Stimulated activated CD8-positive, alpha-beta memory T cell treated with anti-CD3 and anti-CD28 coated beads, Interleukin-15, amount 100 ng/mL, for 1 hour (primary cell): ENCODE data around the gene AKT3.
"Not testable (repeated sequence)": the region's sequence is repeated elsewhere in the genome, so short reads cannot be mapped to it uniquely, and the experiment has no call there.

Experiments used
- DNase-seq: peaks from one replicate; pipeline ENCODE4 v3.0.0-alpha.2; 2020; ENCODE audit warnings: low read depth

The AKT3 gene

GRCh38 chr1:243783714-243784113, 66.3 kb downstream of the AKT3 start:
- no peak for DNase-seq

GRCh38 chr1:243772361-243773050, 77.5 kb downstream of the AKT3 start:
- DNase-seq: not testable (repeated sequence)

GRCh38 chr1:243770860-243771259, 79.2 kb downstream of the AKT3 start:
- no peak for DNase-seq

- no peak for DNase-seq
Measured at GRCh38 chr1:243765676-243766075, 84.4 kb downstream of the AKT3 start.

- DNase-seq: no peak
Measured at GRCh38 chr1:243763806-243764205, 86.2 kb downstream of the AKT3 start.

- no peak for DNase-seq
Measured at GRCh38 chr1:243758647-243759046, 91.4 kb downstream of the AKT3 start.

- DNase-seq: no peak
Measured at GRCh38 chr1:243756529-243756928, 93.5 kb downstream of the AKT3 start.

GRCh38 chr1:243754348-243754747, 95.7 kb downstream of the AKT3 start:
- no peak for DNase-seq

GRCh38 chr1:243751506-243751905, 98.5 kb downstream of the AKT3 start:
- no peak for DNase-seq

GRCh38 chr1:243748706-243749283, 101.2 kb downstream of the AKT3 start:
- no peak for DNase-seq

GRCh38 chr1:243748227-243748626, 101.8 kb downstream of the AKT3 start:
- DNase-seq: no peak

- DNase-seq: no peak
Measured at GRCh38 chr1:243746751-243747150, 103.3 kb downstream of the AKT3 start.

GRCh38 chr1:243745356-243745755, 104.7 kb downstream of the AKT3 start:
- DNase-seq: no peak

GRCh38 chr1:243742819-243743218, 107.2 kb downstream of the AKT3 start:
- DNase-seq: no peak

- no peak for DNase-seq
Measured at GRCh38 chr1:243740255-243740999, 109.6 kb downstream of the AKT3 start.

GRCh38 chr1:243739335-243740003, 110.6 kb downstream of the AKT3 start:
- no peak for DNase-seq

- no peak for DNase-seq
Measured at GRCh38 chr1:243738020-243738419, 112.0 kb downstream of the AKT3 start.

- DNase-seq: no peak
Measured at GRCh38 chr1:243735457-243735856, 114.6 kb downstream of the AKT3 start.

GRCh38 chr1:243734308-243734695, 115.7 kb downstream of the AKT3 start:
- no peak for DNase-seq

- no peak for DNase-seq
Measured at GRCh38 chr1:243733670-243734307, 116.3 kb downstream of the AKT3 start.

- no peak for DNase-seq
Measured at GRCh38 chr1:243732637-243733036, 117.4 kb downstream of the AKT3 start.

GRCh38 chr1:243731974-243732625, 117.9 kb downstream of the AKT3 start:
- no peak for DNase-seq
